ENCODE data around the gene MORC3. TPM values are rescaled to one million over a fixed set of nuclear protein-coding genes. Genes with fewer than 3 reads are reported as not detected.

The MORC3 gene
- total RNA-seq, 1 experiment from 2014 or later, result 18.7 TPM

DNA sequence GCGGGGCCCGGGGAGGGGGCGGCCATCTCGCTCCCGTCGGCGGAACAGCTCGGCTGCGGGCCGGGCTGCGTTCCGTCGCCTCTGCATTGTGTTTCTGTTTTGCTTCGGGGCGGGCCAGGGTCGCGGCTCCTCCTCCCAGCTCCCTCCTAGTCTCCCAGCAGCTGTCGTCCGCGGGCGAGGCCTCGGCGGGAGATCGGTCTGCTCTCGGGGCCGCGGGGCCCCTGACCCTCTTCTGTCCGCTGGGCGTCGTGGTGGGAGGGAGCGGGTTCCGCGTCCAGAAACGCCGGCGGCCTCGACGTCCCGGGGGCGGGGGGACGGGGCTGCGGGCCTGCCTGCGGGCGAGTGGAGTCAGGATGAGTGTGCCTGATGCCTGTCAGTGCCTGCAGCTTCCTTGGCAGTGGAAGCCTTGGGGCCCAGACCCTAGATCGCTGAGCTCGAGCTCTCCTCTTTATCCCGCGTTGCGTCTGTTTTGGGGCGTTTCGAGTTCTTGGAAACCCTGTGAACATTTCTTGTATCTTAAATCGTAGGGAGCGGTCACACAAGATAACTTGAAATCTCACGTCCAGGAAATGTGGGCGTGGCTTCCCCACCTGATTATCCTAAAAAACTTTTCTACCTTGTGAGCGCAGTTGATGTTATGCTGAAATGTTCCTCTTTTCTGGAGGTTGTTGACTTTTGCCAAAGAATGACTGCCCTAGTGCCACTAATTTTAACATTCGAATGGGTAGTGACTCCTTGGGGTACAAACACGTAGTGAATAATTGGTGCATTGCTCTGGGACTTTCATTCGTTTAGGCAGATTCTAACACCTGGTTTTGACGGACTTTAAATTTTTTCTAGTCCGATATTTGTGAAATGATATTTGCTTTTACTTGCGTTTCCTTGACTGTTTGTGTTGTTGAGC is 676 bp downstream of the MORC3 start:
- Histone ChIP-seq H4K8ac (replicated peaks; ENCODE audit: insufficient read length, low read depth, low read length) (no peak overlapping the region), H2BK20ac (ENCODE audit: low read depth, low read length, poor library complexity, severe bottlenecking) (no peak overlapping the region), H3K4me1 (ENCODE audit: insufficient read depth, low read length) (0 out of 2 replicates have a peak, but pooled peaks cover 3% of the 10 kb centered on the region), H2BK15ac (ENCODE audit: low read depth, low read length) (no peak overlapping the region), H3K14ac (ENCODE audit: insufficient read depth, low read length) (no peak overlapping the region; the same call in 1 of the 2 replicates), H2BK12ac (ENCODE audit: insufficient read length, low read depth, low read length) (no peak overlapping the region), H3K18ac (ENCODE audit: insufficient read length, low read depth, low read length) (peak overlapping the region; percentile 53), H2BK120ac (ENCODE audit: low read depth, low read length, poor library complexity, severe bottlenecking) (no peak overlapping the region), H3K27ac (ENCODE audit: insufficient read length, low read depth, low read length) (no peak overlapping the region), H3K23ac (ENCODE audit: insufficient read length, low read depth, low read length) (no peak overlapping the region), H4K5ac (ENCODE audit: insufficient read length, low read depth, low read length) (no peak overlapping the region), H2AK5ac (ENCODE audit: insufficient read length, low read length) (no peak overlapping the region), H3K9ac (ENCODE audit: extremely low read depth, insufficient read length, low read length) (peak overlapping the region; percentile 62), H4K20me1 (ENCODE audit: control insufficient read depth, insufficient read depth, insufficient read length) (no peaks in the 10 kb centered on the region), H3K23me2 (ENCODE audit: insufficient read length, low read depth, low read length, poor library complexity, severe bottlenecking) (no peaks in the 10 kb centered on the region), H3K4ac (ENCODE audit: low read depth, low read length) (no peak overlapping the region), H3K4me2 (ENCODE audit: insufficient read depth, insufficient read length, low read length) (peak overlapping the region; percentile 86), H3K27me3 (ENCODE audit: insufficient read depth, low read length) (no peaks in the 10 kb centered on the region), H3K79me1 (ENCODE audit: insufficient read depth, low read depth, low read length, poor library complexity, severe bottlenecking) (no peaks in the 10 kb centered on the region), H4K91ac (ENCODE audit: insufficient read length, low read depth, low read length) (no peak overlapping the region), H2BK5ac (ENCODE audit: insufficient read length, low read length) (no peak overlapping the region), H2AFZ (ENCODE audit: low read length) (no peak overlapping the region), H3K56ac (ENCODE audit: insufficient read length, low read depth, low read length) (no peak overlapping the region), H3T11ph (ENCODE audit: low read length) (no peak overlapping the region), H3K79me2 (ENCODE audit: insufficient read depth, low read length) (peaks cover 33% of the 10 kb centered on the region; the same call in 1 of the 2 replicates), H3K9me3 (ENCODE audit: control insufficient read depth, low read depth, low read length) (no peaks in the 10 kb centered on the region)
- Mint-ChIP-seq H3K27me3 (ENCODE audit: low read depth) (0 out of 2 replicates have a peak, but pooled peaks cover 3% of the 10 kb centered on the region), H3K4me1 (peaks cover 11 to 13% of the 10 kb centered on the region in 2 experiments), H3K27ac (peak overlapping the region; percentile 94 to 96 (median 95)), H3K4me3 (peak overlapping the region; percentile 85 to 98), H3K9me3 (peaks cover 0 to 6% of the 10 kb centered on the region in 2 experiments; a peak in 4 of 5 replicates), H3K36me3 (ENCODE audit: insufficient read depth in 1 of 3, low read depth in 3 of 3) (peaks cover 10 to 33% (median 19%) of the 10 kb centered on the region in 3 experiments; a peak in 6 of 7 replicates)
- no CpG with 5 or more reads among the region's 62 CpGs for WGBS (ENCODE audit: extremely low coverage, insufficient read length, low lambda C conversion rate)
- TF ChIP-seq, protein P1, sequence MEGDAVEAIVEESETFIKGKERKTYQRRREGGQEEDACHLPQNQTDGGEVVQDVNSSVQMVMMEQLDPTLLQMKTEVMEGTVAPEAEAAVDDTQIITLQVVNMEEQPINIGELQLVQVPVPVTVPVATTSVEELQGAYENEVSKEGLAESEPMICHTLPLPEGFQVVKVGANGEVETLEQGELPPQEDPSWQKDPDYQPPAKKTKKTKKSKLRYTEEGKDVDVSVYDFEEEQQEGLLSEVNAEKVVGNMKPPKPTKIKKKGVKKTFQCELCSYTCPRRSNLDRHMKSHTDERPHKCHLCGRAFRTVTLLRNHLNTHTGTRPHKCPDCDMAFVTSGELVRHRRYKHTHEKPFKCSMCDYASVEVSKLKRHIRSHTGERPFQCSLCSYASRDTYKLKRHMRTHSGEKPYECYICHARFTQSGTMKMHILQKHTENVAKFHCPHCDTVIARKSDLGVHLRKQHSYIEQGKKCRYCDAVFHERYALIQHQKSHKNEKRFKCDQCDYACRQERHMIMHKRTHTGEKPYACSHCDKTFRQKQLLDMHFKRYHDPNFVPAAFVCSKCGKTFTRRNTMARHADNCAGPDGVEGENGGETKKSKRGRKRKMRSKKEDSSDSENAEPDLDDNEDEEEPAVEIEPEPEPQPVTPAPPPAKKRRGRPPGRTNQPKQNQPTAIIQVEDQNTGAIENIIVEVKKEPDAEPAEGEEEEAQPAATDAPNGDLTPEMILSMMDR (conservative IDR thresholded peaks at IDR 0.05), result no peak
- DNase-seq, result peak; percentile 68
